Measurements from ENCODE around the gene PITPNC1. TPM values are rescaled to one million over a fixed set of nuclear protein-coding genes. Genes with fewer than 3 reads are reported as not detected.

PITPNC1 gene
- total RNA-seq, 1 experiment from 2014 or later: 4.2 TPM

GRCh38 chr17:67682196-67682595 is 305.1 kb downstream of the PITPNC1 start:
- Mint-ChIP-seq H3K27me3 (ENCODE audit: insufficient read depth, unreplicated experiment) (no peaks in the 10 kb centered on the region), H3K9me3 (ENCODE audit: unreplicated experiment) (no peaks in the 10 kb centered on the region), H3K27ac (ENCODE audit: unreplicated experiment) (no peak overlapping the region), H3K4me1 (ENCODE audit: low read depth, unreplicated experiment) (no peaks in the 10 kb centered on the region), H3K36me3 (ENCODE audit: insufficient read depth, unreplicated experiment) (no peaks in the 10 kb centered on the region), H3K4me3 (ENCODE audit: unreplicated experiment) (no peak overlapping the region)
- Histone ChIP-seq H3K4me3 (ENCODE audit: low read depth, low read length) (no peak overlapping the region), H3K27me3 (replicated peaks; ENCODE audit: control insufficient read depth, insufficient read depth, low read length) (no peaks in the 10 kb centered on the region), H3K4me1 (no peaks in the 10 kb centered on the region), H3K36me3 (ENCODE audit: control insufficient read depth, insufficient read depth, low read length) (no peaks in the 10 kb centered on the region), H3K9me3 (no peaks in the 10 kb centered on the region)
- ChIA-PET POLR2A (no interaction called here), CTCF (no interaction called here)
- DNase-seq: no peak
- intact Hi-C loops (cut with micrococcal nuclease; ENCODE audit: unreplicated experiment): no loop called here
- no TSS peak for BruUV-seq (replicated peaks)
- TF ChIP-seq, protein P1, sequence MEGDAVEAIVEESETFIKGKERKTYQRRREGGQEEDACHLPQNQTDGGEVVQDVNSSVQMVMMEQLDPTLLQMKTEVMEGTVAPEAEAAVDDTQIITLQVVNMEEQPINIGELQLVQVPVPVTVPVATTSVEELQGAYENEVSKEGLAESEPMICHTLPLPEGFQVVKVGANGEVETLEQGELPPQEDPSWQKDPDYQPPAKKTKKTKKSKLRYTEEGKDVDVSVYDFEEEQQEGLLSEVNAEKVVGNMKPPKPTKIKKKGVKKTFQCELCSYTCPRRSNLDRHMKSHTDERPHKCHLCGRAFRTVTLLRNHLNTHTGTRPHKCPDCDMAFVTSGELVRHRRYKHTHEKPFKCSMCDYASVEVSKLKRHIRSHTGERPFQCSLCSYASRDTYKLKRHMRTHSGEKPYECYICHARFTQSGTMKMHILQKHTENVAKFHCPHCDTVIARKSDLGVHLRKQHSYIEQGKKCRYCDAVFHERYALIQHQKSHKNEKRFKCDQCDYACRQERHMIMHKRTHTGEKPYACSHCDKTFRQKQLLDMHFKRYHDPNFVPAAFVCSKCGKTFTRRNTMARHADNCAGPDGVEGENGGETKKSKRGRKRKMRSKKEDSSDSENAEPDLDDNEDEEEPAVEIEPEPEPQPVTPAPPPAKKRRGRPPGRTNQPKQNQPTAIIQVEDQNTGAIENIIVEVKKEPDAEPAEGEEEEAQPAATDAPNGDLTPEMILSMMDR (IDR thresholded peaks at IDR 0.05; ENCODE audit: insufficient read depth in 1 of 2, low read depth in 1 of 2, low read length in 1 of 2, severe bottlenecking in 1 of 2, unreplicated experiment in 1 of 2): no peak

GRCh38 chr17:67685351-67685750 is 308.3 kb downstream of the PITPNC1 start:
- no peaks in the 10 kb centered on the region for H3K36me3 ChIP-seq (ENCODE audit: control insufficient read depth, insufficient read depth, low read length)
- no TSS peak for BruUV-seq (replicated peaks)
- ChIA-PET POLR2A (no interaction called here), CTCF (no interaction called here)
- no peaks in the 10 kb centered on the region for H3K27me3 Mint-ChIP-seq (ENCODE audit: insufficient read depth, unreplicated experiment)
- H3K27me3 ChIP-seq (replicated peaks; ENCODE audit: control insufficient read depth, insufficient read depth, low read length): no peaks in the 10 kb centered on the region
- no peaks in the 10 kb centered on the region for H3K9me3 Mint-ChIP-seq (ENCODE audit: unreplicated experiment)
- H3K36me3 Mint-ChIP-seq (ENCODE audit: insufficient read depth, unreplicated experiment): no peaks in the 10 kb centered on the region
- no peak overlapping the region for H3K27ac Mint-ChIP-seq (ENCODE audit: unreplicated experiment)
- no peak for DNase-seq
- intact Hi-C loops (cut with micrococcal nuclease; ENCODE audit: unreplicated experiment): no loop called here
- H3K4me1 ChIP-seq: no peaks in the 10 kb centered on the region
- no peak overlapping the region for H3K4me3 ChIP-seq (ENCODE audit: low read depth, low read length)
- no peak overlapping the region for H3K4me3 Mint-ChIP-seq (ENCODE audit: unreplicated experiment)
- H3K9me3 ChIP-seq: no peaks in the 10 kb centered on the region
- H3K4me1 Mint-ChIP-seq (ENCODE audit: low read depth, unreplicated experiment): no peaks in the 10 kb centered on the region
- TF ChIP-seq, protein P1 (IDR thresholded peaks at IDR 0.05; ENCODE audit: insufficient read depth in 1 of 2, low read depth in 1 of 2, low read length in 1 of 2, severe bottlenecking in 1 of 2, unreplicated experiment in 1 of 2): no peak

- DNase-seq: no peak
- CTCF ChIA-PET: no interaction called here
- Histone ChIP-seq H3K4me3 (ENCODE audit: low read depth, low read length) (no peak overlapping the region), H3K27me3 (replicated peaks; ENCODE audit: control insufficient read depth, insufficient read depth, low read length) (no peaks in the 10 kb centered on the region), H3K9me3 (no peaks in the 10 kb centered on the region), H3K36me3 (ENCODE audit: control insufficient read depth, insufficient read depth, low read length) (no peaks in the 10 kb centered on the region), H3K4me1 (no peaks in the 10 kb centered on the region)
- no peaks in the 10 kb centered on the region for H3K9me3 Mint-ChIP-seq (ENCODE audit: unreplicated experiment)
- intact Hi-C loops (cut with micrococcal nuclease; ENCODE audit: unreplicated experiment): no loop called here
- H3K27ac Mint-ChIP-seq (ENCODE audit: unreplicated experiment): no peak overlapping the region
- no peaks in the 10 kb centered on the region for H3K4me1 Mint-ChIP-seq (ENCODE audit: low read depth, unreplicated experiment)
- TF ChIP-seq, protein P1 (IDR thresholded peaks at IDR 0.05; ENCODE audit: insufficient read depth in 1 of 2, low read depth in 1 of 2, low read length in 1 of 2, severe bottlenecking in 1 of 2, unreplicated experiment in 1 of 2): no peak
- BruUV-seq (replicated peaks): no TSS peak
- H3K36me3 Mint-ChIP-seq (ENCODE audit: insufficient read depth, unreplicated experiment): no peaks in the 10 kb centered on the region
- POLR2A ChIA-PET: interaction anchor here (0.6 kb wide), 1 partner anchor 278 kb away, joined by 10 read pairs; no protein-coding TSS in a partner anchor
- no peak overlapping the region for H3K4me3 Mint-ChIP-seq (ENCODE audit: unreplicated experiment)
- no peaks in the 10 kb centered on the region for H3K27me3 Mint-ChIP-seq (ENCODE audit: insufficient read depth, unreplicated experiment)
Measured at GRCh38 chr17:67686241-67686640, 309.2 kb downstream of the PITPNC1 start.
